ENCODE results near the gene CTSW. TPM values are rescaled to one million over a fixed set of nuclear protein-coding genes. Genes with fewer than 3 reads are reported as not detected.

CTSW gene
- total RNA-seq, 1 donor from 2014 or later: 26.4 TPM

GRCh38 chr11:65899356-65900124, 19.9 kb downstream of the CTSW start:
- intact Hi-C loops (cut with micrococcal nuclease): loop anchor here (1.0 to 10.0 kb wide), 3 partner anchors 9 to 115 kb away; partner anchors contain the start of genes AP5B1, C11orf68, CCDC85B and DRAP1

GRCh38 chr11:65900125-65900898, 20.7 kb downstream of the CTSW start, which contains the start of gene FOSL1:
FOSL1 (minus strand) TSS chr11:65900388; CDS start chr11:65900339, 49 bp downstream.
- intact Hi-C loops (cut with micrococcal nuclease): loop anchor here (1.0 kb wide), 2 partner anchors 10 to 19 kb away; partner anchors contain the start of genes C11orf68, CCDC85B and DRAP1

- intact Hi-C loops (cut with micrococcal nuclease): loop anchor here (1.0 kb wide), 2 partner anchors 11 to 18 kb away; partner anchors contain the start of genes C11orf68, CCDC85B and DRAP1
These were observed 21.2 kb downstream of the CTSW start for GRCh38 chr11:65900899-65901180.

GRCh38 chr11:65903068-65903481, 23.4 kb downstream of the CTSW start:
- intact Hi-C loops (cut with micrococcal nuclease): no loop called here

GRCh38 chr11:65903715-65904114, 24.1 kb downstream of the CTSW start:
- intact Hi-C loops (cut with micrococcal nuclease): no loop called here

- intact Hi-C loops (cut with micrococcal nuclease): no loop called here
These were observed 27.0 kb downstream of the CTSW start for GRCh38 chr11:65906602-65907001.

- intact Hi-C loops (cut with micrococcal nuclease): no loop called here
These were observed 28.2 kb downstream of the CTSW start for GRCh38 chr11:65907878-65908277.

GRCh38 chr11:65911682-65912568, 32.3 kb downstream of the CTSW start:
- intact Hi-C loops (cut with micrococcal nuclease): no loop called here

GRCh38 chr11:65912845-65913244, 33.2 kb downstream of the CTSW start:
- intact Hi-C loops (cut with micrococcal nuclease): no loop called here

- intact Hi-C loops (cut with micrococcal nuclease): no loop called here
These were observed 35.6 kb downstream of the CTSW start for GRCh38 chr11:65915101-65915820.

GRCh38 chr11:65915821-65916251, 36.2 kb downstream of the CTSW start:
- intact Hi-C loops (cut with micrococcal nuclease): no loop called here

- intact Hi-C loops (cut with micrococcal nuclease): no loop called here
These were observed 36.8 kb downstream of the CTSW start for GRCh38 chr11:65916391-65916790.

- intact Hi-C loops (cut with micrococcal nuclease): no loop called here
These were observed 37.4 kb downstream of the CTSW start for GRCh38 chr11:65917077-65917433.

- intact Hi-C loops (cut with micrococcal nuclease): no loop called here
These were observed 38.0 kb downstream of the CTSW start for GRCh38 chr11:65917434-65918210.

- intact Hi-C loops (cut with micrococcal nuclease): loop anchor here (1.0 kb wide), 8 partner anchors 10 to 303 kb away; partner anchors contain the start of genes CFL1, FIBP, FOSL1 and PCNX3
These were observed 38.8 kb downstream of the CTSW start, which contains the start of gene C11orf68 for GRCh38 chr11:65918211-65919140. C11orf68 (minus strand) TSS chr11:65919062; CDS start chr11:65919031, 31 bp downstream.

- intact Hi-C loops (cut with micrococcal nuclease): loop anchor here (1.0 kb wide), 8 partner anchors 9 to 304 kb away; partner anchors contain the start of genes CFL1, FIBP, FOSL1 and PCNX3
These were observed 39.5 kb downstream of the CTSW start, which contains the start of gene DRAP1 for GRCh38 chr11:65919141-65919572. DRAP1 (plus strand) TSS chr11:65919426; CDS start chr11:65919502, 76 bp downstream.

- intact Hi-C loops (cut with micrococcal nuclease): loop anchor here (1.0 kb wide), 8 partner anchors 9 to 304 kb away; partner anchors contain the start of genes CFL1, FIBP, FOSL1 and PCNX3
These were observed 40.1 kb downstream of the CTSW start for GRCh38 chr11:65919573-65920371.
